PC-3 (cell line): ENCODE results near the gene KIAA0930.

ENCODE experiments used
- EZH2phosphoT487 ChIP-seq: fragments of 300-600 bp; sonication (generic); IDR thresholded peaks from 2 replicates; pipeline ENCODE4 v1.6.1; 2018; ENCODE audit warnings: mild to moderate bottlenecking, antibody characterized with exemption, low read length, borderline replicate concordance
- TF ChIP-seq, protein P1 (sequence below): fragments of 300-600 bp; sonication (generic); conservative IDR thresholded peaks from 2 replicates; pipeline ENCODE4 v1.5.1; 2017; ENCODE audit warnings: antibody characterized with exemption, low read depth, mild to moderate bottlenecking, low read length

DNA sequence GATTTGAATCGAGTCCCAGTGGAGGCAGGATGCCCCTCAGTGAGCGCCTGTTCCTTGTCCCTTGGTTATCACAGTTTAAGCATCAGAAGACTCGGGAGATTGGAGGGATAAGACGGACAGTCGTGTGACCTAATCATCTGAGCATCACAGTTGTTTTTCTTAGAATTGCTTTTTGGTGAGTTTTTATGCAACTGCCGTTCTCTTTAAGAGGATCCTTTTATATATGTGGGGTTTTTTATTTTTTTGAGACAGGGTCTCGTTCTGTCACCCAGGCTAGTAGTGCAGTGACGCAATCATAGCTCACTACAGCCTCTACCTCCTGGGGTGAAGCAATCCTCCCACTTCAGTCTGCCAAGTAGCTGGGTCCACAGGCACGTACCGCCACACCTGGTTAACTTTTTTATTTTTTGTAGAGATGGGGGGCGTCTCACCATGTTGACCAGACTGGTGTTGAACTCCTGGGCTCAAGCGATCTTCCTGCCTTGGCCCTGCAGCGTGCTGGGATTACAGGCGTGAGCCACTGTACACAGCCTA, 60.5 kb downstream of the KIAA0930 start:
- no peak for TF ChIP-seq EZH2phosphoT487
- TF ChIP-seq, protein P1, sequence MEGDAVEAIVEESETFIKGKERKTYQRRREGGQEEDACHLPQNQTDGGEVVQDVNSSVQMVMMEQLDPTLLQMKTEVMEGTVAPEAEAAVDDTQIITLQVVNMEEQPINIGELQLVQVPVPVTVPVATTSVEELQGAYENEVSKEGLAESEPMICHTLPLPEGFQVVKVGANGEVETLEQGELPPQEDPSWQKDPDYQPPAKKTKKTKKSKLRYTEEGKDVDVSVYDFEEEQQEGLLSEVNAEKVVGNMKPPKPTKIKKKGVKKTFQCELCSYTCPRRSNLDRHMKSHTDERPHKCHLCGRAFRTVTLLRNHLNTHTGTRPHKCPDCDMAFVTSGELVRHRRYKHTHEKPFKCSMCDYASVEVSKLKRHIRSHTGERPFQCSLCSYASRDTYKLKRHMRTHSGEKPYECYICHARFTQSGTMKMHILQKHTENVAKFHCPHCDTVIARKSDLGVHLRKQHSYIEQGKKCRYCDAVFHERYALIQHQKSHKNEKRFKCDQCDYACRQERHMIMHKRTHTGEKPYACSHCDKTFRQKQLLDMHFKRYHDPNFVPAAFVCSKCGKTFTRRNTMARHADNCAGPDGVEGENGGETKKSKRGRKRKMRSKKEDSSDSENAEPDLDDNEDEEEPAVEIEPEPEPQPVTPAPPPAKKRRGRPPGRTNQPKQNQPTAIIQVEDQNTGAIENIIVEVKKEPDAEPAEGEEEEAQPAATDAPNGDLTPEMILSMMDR = no peak
